Epithelial cell of esophagus (primary cell): ENCODE data around the gene HSBP1L1.

Experiments used
- DNase-seq: peaks from one replicate; pipeline ENCODE4 v3.0.0; 2010; ENCODE audit warnings: low read depth
- H3K4me3 ChIP-seq: 2 replicates; pipeline ENCODE4 v1.5.1; 2011; ENCODE audit warnings: mild to moderate bottlenecking, low read length, control low read depth
- CTCF ChIP-seq: IDR thresholded peaks from 2 replicates; pipeline ENCODE4 v1.5.1; 2011; ENCODE audit warnings: low read depth, mild to moderate bottlenecking, low read length, control low read depth, inconsistent platforms; ENCODE audit not compliant: insufficient read depth; ENCODE audit errors: missing control alignments

Gene HSBP1L1

DNA sequence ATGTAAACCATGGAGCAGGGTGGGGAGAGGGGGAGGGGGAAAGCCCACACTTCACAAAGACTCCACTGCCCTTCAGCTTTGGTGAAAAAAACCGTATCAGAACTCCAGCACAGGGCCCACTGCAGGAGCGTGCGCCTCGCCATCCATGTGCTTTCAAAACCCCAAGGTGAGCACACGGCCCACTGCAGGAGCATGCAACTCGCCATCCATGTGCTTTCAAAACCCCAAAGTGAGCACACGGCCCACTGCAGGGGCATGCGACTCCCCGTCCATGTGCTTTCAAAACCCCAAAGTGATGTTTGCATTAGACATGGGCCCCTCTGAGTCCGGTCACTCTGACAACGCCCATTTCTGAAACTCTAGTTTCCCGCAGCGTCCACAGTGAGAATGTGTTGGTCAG, 16.1 kb downstream of the HSBP1L1 start:
- no peak for TF ChIP-seq CTCF
- H3K4me3 ChIP-seq, result no peak overlapping the region
- no peak for DNase-seq

GRCh38 chr18:79982736-79983135, 18.3 kb downstream of the HSBP1L1 start:
- TF ChIP-seq CTCF, result no peak
- DNase-seq, result no peak
- H3K4me3 ChIP-seq, result no peak overlapping the region

- peak; percentile 33 for DNase-seq
- H3K4me3 ChIP-seq, result no peak overlapping the region
- TF ChIP-seq CTCF, result no peak
Observed at GRCh38 chr18:79983253-79983652, 18.8 kb downstream of the HSBP1L1 start.

DNA sequence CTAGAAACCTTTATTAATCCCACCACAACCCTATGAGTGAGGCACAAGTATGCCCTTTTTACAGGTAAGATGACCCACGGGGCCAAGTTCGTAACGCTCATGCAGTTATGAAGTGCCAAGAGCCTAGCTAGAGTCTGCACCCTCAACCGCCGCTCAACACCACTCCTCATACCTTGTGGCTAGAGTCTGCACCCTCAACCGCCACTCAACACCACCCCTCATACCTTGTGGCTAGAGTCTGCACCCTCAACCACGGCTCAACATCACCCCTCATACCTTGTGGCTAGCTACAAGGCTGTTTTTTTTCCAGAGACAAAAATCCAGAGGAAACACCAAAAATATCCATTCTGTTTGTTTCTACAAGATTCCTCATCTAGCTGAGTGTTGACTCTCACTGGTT, 19.4 kb downstream of the HSBP1L1 start:
- no peak for TF ChIP-seq CTCF
- no peak overlapping the region for H3K4me3 ChIP-seq
- no peak for DNase-seq

DNA sequence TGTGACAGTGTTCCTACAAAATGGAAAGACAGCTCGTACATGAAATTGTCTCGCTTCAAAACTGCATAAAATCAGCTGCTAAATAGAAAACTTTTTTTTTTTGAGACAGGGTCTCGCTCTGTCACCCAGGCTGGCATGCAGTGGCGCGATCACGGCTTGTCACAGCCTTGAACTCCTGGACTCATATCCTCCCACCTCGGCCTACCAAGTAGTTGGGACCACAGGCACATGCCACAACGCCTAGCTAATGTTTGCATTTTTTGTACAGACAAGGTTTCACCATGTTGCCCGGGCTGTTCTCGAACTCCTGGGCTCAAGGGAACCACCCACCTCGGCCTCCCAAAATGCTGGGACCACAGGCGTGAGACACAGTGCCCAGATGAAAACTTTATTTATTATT, 20.7 kb downstream of the HSBP1L1 start:
- no peak for TF ChIP-seq CTCF
- H3K4me3 ChIP-seq, result no peak overlapping the region
- DNase-seq, result no peak

DNA sequence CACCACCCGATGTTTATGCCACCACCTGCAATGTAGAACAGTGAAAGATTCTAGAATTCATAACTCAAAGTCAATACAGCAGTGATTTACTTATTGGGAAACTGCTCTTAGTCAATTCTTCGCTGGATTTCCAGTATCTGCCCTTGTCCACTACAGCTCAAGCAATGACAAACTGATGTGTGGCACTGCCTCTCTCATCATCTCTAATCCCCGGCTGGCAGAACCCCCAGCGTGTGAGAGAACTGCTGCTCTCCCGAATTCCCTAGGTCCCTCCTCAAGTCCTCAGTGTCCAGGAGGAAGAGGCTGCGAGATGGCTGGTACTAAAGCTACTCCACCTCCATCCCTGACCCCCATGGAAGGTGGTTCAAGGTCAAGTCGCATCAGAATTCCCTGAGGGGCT, 22.3 kb downstream of the HSBP1L1 start:
- H3K4me3 ChIP-seq, result peak overlapping the region; percentile 86
- DNase-seq, result no peak
- no peak for TF ChIP-seq CTCF

- no peak for TF ChIP-seq CTCF
- H3K4me3 ChIP-seq, result peak overlapping the region; percentile 86
- peak; percentile 43 for DNase-seq
Observed at GRCh38 chr18:79987566-79987965, 23.1 kb downstream of the HSBP1L1 start.
